ENCODE measurements around the gene KRTAP21-2. TPM values are rescaled to one million over a fixed set of nuclear protein-coding genes. Genes with fewer than 3 reads are reported as not detected.

KRTAP21-2 gene
- total and polyA plus RNA-seq, 5 donors from 2014 or later, result not detected

GRCh38 chr21:30740462-30740861 lies 6.6 kb downstream of the KRTAP21-2 start:
- Histone ChIP-seq H3K4me1 (ENCODE audit: control insufficient read depth, insufficient read depth, low read length, poor library complexity, severe bottlenecking) (no peaks in the 10 kb centered on the region), H3K27ac (ENCODE audit: insufficient read depth, low read length, poor library complexity, severe bottlenecking) (no peak overlapping the region), H3K4me3 (ENCODE audit: low read depth, low read length) (no peak overlapping the region), H3K36me3 (ENCODE audit: control insufficient read depth, insufficient read depth, low read length) (no peaks in the 10 kb centered on the region), H3K27me3 (ENCODE audit: control insufficient read depth, insufficient read depth, low read length) (no peaks in the 10 kb centered on the region), H3K9me3 (ENCODE audit: control insufficient read depth in 2 of 2, low read length in 2 of 2) (no peaks in the 10 kb centered on the region)
- H3K4me1 Mint-ChIP-seq, result no peaks in the 10 kb centered on the region
- DNase-seq (no peak), ATAC-seq (ENCODE audit: low read depth in 2 of 2) (no peak)
- H3K4me3 Mint-ChIP-seq, result no peak overlapping the region
- H3K27me3 Mint-ChIP-seq, result no peaks in the 10 kb centered on the region
- peaks cover 0 to 3% (median 0%) of the 10 kb centered on the region in 7 donors for H3K9me3 Mint-ChIP-seq
- H3K36me3 Mint-ChIP-seq, result no peaks in the 10 kb centered on the region
- no peak overlapping the region for H3K27ac Mint-ChIP-seq

- H3K27ac ChIP-seq (ENCODE audit: insufficient read depth, low read length, poor library complexity, severe bottlenecking), result no peak overlapping the region
- ATAC-seq (ENCODE audit: low read depth in 2 of 2) (no peak), DNase-seq (no peak)
- H3K36me3 ChIP-seq (ENCODE audit: control insufficient read depth, insufficient read depth, low read length), result no peaks in the 10 kb centered on the region
- Mint-ChIP-seq H3K4me3 (no peak overlapping the region), H3K27ac (no peak overlapping the region), H3K36me3 (no peaks in the 10 kb centered on the region), H3K27me3 (peaks cover 4% of the 10 kb centered on the region), H3K4me1 (no peaks in the 10 kb centered on the region), H3K9me3 (peaks cover 0 to 6% (median 2%) of the 10 kb centered on the region in 7 donors)
- no peaks in the 10 kb centered on the region for H3K9me3 ChIP-seq (ENCODE audit: control insufficient read depth in 2 of 2, low read length in 2 of 2)
- no peaks in the 10 kb centered on the region for H3K27me3 ChIP-seq (ENCODE audit: control insufficient read depth, insufficient read depth, low read length)
- H3K4me1 ChIP-seq (ENCODE audit: control insufficient read depth, insufficient read depth, low read length, poor library complexity, severe bottlenecking), result no peaks in the 10 kb centered on the region
- no peak overlapping the region for H3K4me3 ChIP-seq (ENCODE audit: low read depth, low read length)
Measured at GRCh38 chr21:30733026-30733425, 14.0 kb downstream of the KRTAP21-2 start.

- DNase-seq (no peak), ATAC-seq (ENCODE audit: low read depth in 2 of 2) (no peak)
- peaks cover 0 to 16% (median 4%) of the 10 kb centered on the region in 7 donors for H3K9me3 Mint-ChIP-seq
- Histone ChIP-seq H3K4me1 (ENCODE audit: control insufficient read depth, insufficient read depth, low read length, poor library complexity, severe bottlenecking) (no peaks in the 10 kb centered on the region), H3K27ac (ENCODE audit: insufficient read depth, low read length, poor library complexity, severe bottlenecking) (no peak overlapping the region), H3K27me3 (ENCODE audit: control insufficient read depth, insufficient read depth, low read length) (peaks cover 2% of the 10 kb centered on the region), H3K36me3 (ENCODE audit: control insufficient read depth, insufficient read depth, low read length) (no peaks in the 10 kb centered on the region), H3K4me3 (ENCODE audit: low read depth, low read length) (no peak overlapping the region), H3K9me3 (ENCODE audit: control insufficient read depth in 2 of 2, low read length in 2 of 2) (no peaks in the 10 kb centered on the region)
- H3K4me1 Mint-ChIP-seq, result peaks cover 0 to 4% (median 0%) of the 10 kb centered on the region in 4 donors
- no peaks in the 10 kb centered on the region for H3K36me3 Mint-ChIP-seq
- H3K27me3 Mint-ChIP-seq, result no peaks in the 10 kb centered on the region
- H3K27ac Mint-ChIP-seq, result no peak overlapping the region
- H3K4me3 Mint-ChIP-seq, result no peak overlapping the region
Measured at GRCh38 chr21:30726726-30727125, 20.3 kb downstream of the KRTAP21-2 start.

- no peaks in the 10 kb centered on the region for H3K36me3 ChIP-seq (ENCODE audit: control insufficient read depth, insufficient read depth, low read length)
- H3K27ac ChIP-seq (ENCODE audit: insufficient read depth, low read length, poor library complexity, severe bottlenecking), result no peak overlapping the region
- peaks cover 0 to 4% (median 0%) of the 10 kb centered on the region in 4 donors for H3K4me1 Mint-ChIP-seq
- no peak overlapping the region for H3K4me3 ChIP-seq (ENCODE audit: low read depth, low read length)
- DNase-seq (no peak), ATAC-seq (ENCODE audit: low read depth in 2 of 2) (no peak)
- no peaks in the 10 kb centered on the region for H3K4me1 ChIP-seq (ENCODE audit: control insufficient read depth, insufficient read depth, low read length, poor library complexity, severe bottlenecking)
- H3K36me3 Mint-ChIP-seq, result no peaks in the 10 kb centered on the region
- no peak overlapping the region for H3K27ac Mint-ChIP-seq
- H3K27me3 ChIP-seq (ENCODE audit: control insufficient read depth, insufficient read depth, low read length), result no peaks in the 10 kb centered on the region
- no peak overlapping the region for H3K4me3 Mint-ChIP-seq
- peaks cover 0 to 12% (median 1%) of the 10 kb centered on the region in 7 donors for H3K9me3 Mint-ChIP-seq
- no peaks in the 10 kb centered on the region for H3K27me3 Mint-ChIP-seq
- H3K9me3 ChIP-seq (ENCODE audit: control insufficient read depth in 2 of 2, low read length in 2 of 2), result no peaks in the 10 kb centered on the region
Measured at GRCh38 chr21:30719401-30719800, 27.7 kb downstream of the KRTAP21-2 start.

GRCh38 chr21:30718239-30718909 lies 28.7 kb downstream of the KRTAP21-2 start, which contains the start of gene KRTAP21-3:
Gene KRTAP21-3 (minus strand): TSS chr21:30718777. CDS start chr21:30718759, 18 bp downstream.
- ATAC-seq (ENCODE audit: low read depth in 2 of 2) (no peak), DNase-seq (peak in 1 of 3 donors; percentile 0)
- Mint-ChIP-seq H3K36me3 (no peaks in the 10 kb centered on the region), H3K27me3 (no peaks in the 10 kb centered on the region), H3K4me3 (no peak within 1 kb of the TSS), H3K4me1 (peaks cover 0 to 4% (median 0%) of the 10 kb centered on the region in 4 donors), H3K9me3 (peaks cover 0 to 6% (median 1%) of the 10 kb centered on the region in 7 donors), H3K27ac (no peak within 1 kb of the TSS)
- H3K9me3 ChIP-seq (ENCODE audit: control insufficient read depth in 2 of 2, low read length in 2 of 2), result no peaks in the 10 kb centered on the region
- H3K4me1 ChIP-seq (ENCODE audit: control insufficient read depth, insufficient read depth, low read length, poor library complexity, severe bottlenecking), result no peaks in the 10 kb centered on the region
- no peak within 1 kb of the TSS for H3K4me3 ChIP-seq (ENCODE audit: low read depth, low read length)
- H3K27me3 ChIP-seq (ENCODE audit: control insufficient read depth, insufficient read depth, low read length), result no peaks in the 10 kb centered on the region
- no peak within 1 kb of the TSS for H3K27ac ChIP-seq (ENCODE audit: insufficient read depth, low read length, poor library complexity, severe bottlenecking)
- H3K36me3 ChIP-seq (ENCODE audit: control insufficient read depth, insufficient read depth, low read length), result no peaks in the 10 kb centered on the region

GRCh38 chr21:30717105-30717504 lies 30.0 kb downstream of the KRTAP21-2 start:
- H3K4me1 ChIP-seq (ENCODE audit: control insufficient read depth, insufficient read depth, low read length, poor library complexity, severe bottlenecking), result no peaks in the 10 kb centered on the region
- no peak overlapping the region for H3K27ac Mint-ChIP-seq
- ATAC-seq (ENCODE audit: low read depth in 2 of 2), result no peak
- H3K4me1 Mint-ChIP-seq, result no peaks in the 10 kb centered on the region
- no peaks in the 10 kb centered on the region for H3K9me3 ChIP-seq (ENCODE audit: control insufficient read depth in 2 of 2, low read length in 2 of 2)
- H3K36me3 ChIP-seq (ENCODE audit: control insufficient read depth, insufficient read depth, low read length), result no peaks in the 10 kb centered on the region
- peaks cover 0 to 5% (median 0%) of the 10 kb centered on the region in 7 donors for H3K9me3 Mint-ChIP-seq
- H3K36me3 Mint-ChIP-seq, result no peaks in the 10 kb centered on the region
- H3K27me3 ChIP-seq (ENCODE audit: control insufficient read depth, insufficient read depth, low read length), result no peaks in the 10 kb centered on the region
- H3K4me3 ChIP-seq (ENCODE audit: low read depth, low read length), result no peak overlapping the region
- DNase-seq, result no peak
- H3K27me3 Mint-ChIP-seq, result no peaks in the 10 kb centered on the region
- no peak overlapping the region for H3K4me3 Mint-ChIP-seq
- H3K27ac ChIP-seq (ENCODE audit: insufficient read depth, low read length, poor library complexity, severe bottlenecking), result no peak overlapping the region

- Histone ChIP-seq H3K9me3 (ENCODE audit: control insufficient read depth in 2 of 2, low read length in 2 of 2) (no peaks in the 10 kb centered on the region), H3K4me1 (ENCODE audit: control insufficient read depth, insufficient read depth, low read length, poor library complexity, severe bottlenecking) (no peaks in the 10 kb centered on the region), H3K4me3 (ENCODE audit: low read depth, low read length) (no peak overlapping the region), H3K36me3 (ENCODE audit: control insufficient read depth, insufficient read depth, low read length) (no peaks in the 10 kb centered on the region), H3K27me3 (ENCODE audit: control insufficient read depth, insufficient read depth, low read length) (no peaks in the 10 kb centered on the region), H3K27ac (ENCODE audit: insufficient read depth, low read length, poor library complexity, severe bottlenecking) (no peak overlapping the region)
- no peak for ATAC-seq (ENCODE audit: low read depth in 2 of 2)
- no peaks in the 10 kb centered on the region for H3K36me3 Mint-ChIP-seq
- no peak for DNase-seq
- H3K27ac Mint-ChIP-seq, result no peak overlapping the region
- H3K9me3 Mint-ChIP-seq, result peaks cover 0 to 5% (median 0%) of the 10 kb centered on the region in 7 donors
- no peak overlapping the region for H3K4me3 Mint-ChIP-seq
- H3K27me3 Mint-ChIP-seq, result peaks cover 5% of the 10 kb centered on the region
- no peaks in the 10 kb centered on the region for H3K4me1 Mint-ChIP-seq
Measured at GRCh38 chr21:30714946-30715345, 32.1 kb downstream of the KRTAP21-2 start.

DNA sequence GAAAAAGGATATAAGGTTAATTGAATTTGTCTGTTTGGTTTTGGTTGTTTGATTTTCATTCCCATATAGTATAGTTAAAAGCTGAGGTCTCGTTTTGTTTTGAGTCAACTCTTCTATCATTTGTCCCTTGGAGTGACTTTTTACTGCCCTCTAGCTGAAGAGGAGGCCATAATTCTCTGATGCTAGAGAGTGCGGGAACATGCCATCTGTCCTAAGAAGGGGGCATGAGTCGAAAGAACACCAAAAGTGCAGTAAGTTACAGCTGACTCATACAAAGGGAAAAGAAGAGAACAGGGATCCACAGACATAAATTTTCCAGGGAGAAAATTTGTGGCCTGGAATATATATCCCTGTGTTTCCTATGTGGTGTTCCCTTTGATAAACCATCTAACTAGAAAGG lies 32.6 kb downstream of the KRTAP21-2 start:
- no peaks in the 10 kb centered on the region for H3K36me3 ChIP-seq (ENCODE audit: control insufficient read depth, insufficient read depth, low read length)
- Mint-ChIP-seq H3K36me3 (no peaks in the 10 kb centered on the region), H3K4me3 (no peak overlapping the region), H3K4me1 (no peaks in the 10 kb centered on the region), H3K9me3 (peaks cover 0 to 5% (median 0%) of the 10 kb centered on the region in 7 donors), H3K27ac (no peak overlapping the region), H3K27me3 (peaks cover 5% of the 10 kb centered on the region)
- ATAC-seq (ENCODE audit: low read depth in 2 of 2) (no peak), DNase-seq (no peak)
- H3K9me3 ChIP-seq (ENCODE audit: control insufficient read depth in 2 of 2, low read length in 2 of 2), result no peaks in the 10 kb centered on the region
- H3K27me3 ChIP-seq (ENCODE audit: control insufficient read depth, insufficient read depth, low read length), result no peaks in the 10 kb centered on the region
- no peak overlapping the region for H3K27ac ChIP-seq (ENCODE audit: insufficient read depth, low read length, poor library complexity, severe bottlenecking)
- H3K4me1 ChIP-seq (ENCODE audit: control insufficient read depth, insufficient read depth, low read length, poor library complexity, severe bottlenecking), result no peaks in the 10 kb centered on the region
- no peak overlapping the region for H3K4me3 ChIP-seq (ENCODE audit: low read depth, low read length)

All from CD4-positive, CD25-positive, alpha-beta regulatory T cell (primary cell).